K562 (cell line): ENCODE measurements around the gene SOS1. TPM values are rescaled to one million over a fixed set of nuclear protein-coding genes. Genes with fewer than 3 reads are reported as not detected.

Experiments used
- CREB3L1 ChIP-seq: fragments of 450-650 bp; IDR thresholded peaks from 2 replicates; pipeline ENCODE4 v1.6.1; 2014; ENCODE audit warnings: low read depth, mild to moderate bottlenecking, moderate library complexity, borderline replicate concordance
- CTCFL ChIP-seq: IDR thresholded peaks from 2 replicates; pipeline ENCODE4 v1.6.1; 2011; ENCODE audit warnings: borderline replicate concordance, low read depth, mild to moderate bottlenecking, moderate library complexity, low read length; ENCODE audit not compliant: insufficient read depth, poor library complexity, severe bottlenecking
- MAZ ChIP-seq, 2 experiments: fragments of 450-650 bp in 1 of 2; sonication (generic) in 1 of 2; formaldehyde crosslinking; IDR thresholded peaks in 1 of 2; conservative IDR thresholded peaks in 1 of 2; 2 replicates each; pipeline versions ENCODE4 v1.4.0 to v1.5.0; 2020; ENCODE audit warnings: mild to moderate bottlenecking in 1 of 2, missing genetic modification reagents in 1 of 2
- U2AF1 ChIP-seq: fragments of 200-400 bp; formaldehyde crosslinking; optimal IDR thresholded peaks from 2 replicates; pipeline ENCODE3; 2017; ENCODE audit warnings: mild to moderate bottlenecking, low read depth, low read length, moderate library complexity
- ZBTB8A ChIP-seq: fragments of 450-650 bp; IDR thresholded peaks from 2 replicates; pipeline ENCODE4 v1.6.1; 2018; ENCODE audit warnings: mild to moderate bottlenecking, moderate library complexity; ENCODE audit not compliant: partially characterized antibody
- ZFPM2 ChIP-seq: fragments of 250-450 bp; sonication (Bioruptor Pico); IDR thresholded peaks from 2 replicates; pipeline ENCODE4 v1.5.1; 2022; ENCODE audit warnings: mild to moderate bottlenecking
- ZFX ChIP-seq: sonication (generic); formaldehyde crosslinking; IDR thresholded peaks from 2 replicates; pipeline ENCODE4 v1.8.0; 2022; ENCODE audit warnings: mild to moderate bottlenecking, missing genetic modification reagents, moderate library complexity
- ZNF134 ChIP-seq: fragments of 250-450 bp; sonication (Bioruptor Pico); conservative IDR thresholded peaks from 2 replicates; pipeline ENCODE4 v1.4.0; 2020
- polyA plus RNA-seq, 8 experiments: library from polyadenylated mRNA; depleted of rRNA in 4 of 8; stranded (reverse) in 5 of 8; unstranded in 3 of 8; fragments of >200 nt; fragmentation: Nextera tagmentation in 2 of 8; fragmentation: Illumina TruSeq in 1 of 8; extraction: Ambion mirVana in 2 of 8; extraction: Trizol in 1 of 8; gene quantifications; 2 replicates each; pipeline versions ENCODE4 v1.2.1 to v1.2.3, GENCODE V29; 2011 to 2014; ENCODE audit warnings: inconsistent platforms in 1 of 8, missing spikeins in 1 of 8
- total RNA-seq, 7 experiments: library from RNA; depleted of rRNA in 6 of 7; stranded (reverse); fragments of >200 nt in 6 of 7; fragmentation: Illumina TruSeq in 2 of 7; extraction: Trizol in 2 of 7; gene quantifications; 2 replicates each; pipeline versions ENCODE4 v1.2.1 to v1.2.3, GENCODE V29; 2011 to 2021; ENCODE audit warnings: low replicate concordance in 1 of 7
- TF ChIP-seq, protein P1 (sequence below): fragments of 200-600 bp; sonication (generic); IDR thresholded peaks from one replicate; pipeline ENCODE4 v1.6.1; 2012; ENCODE audit warnings: mild to moderate bottlenecking, low read depth, low read length, inconsistent platforms

Gene SOS1
- total and polyA plus RNA-seq, 9 of the 15 experiments (the other 6 are each of a cell fraction or from before 2014, with no cell fraction given), result 2.5 to 27.1 (median 16.3) TPM

DNA sequence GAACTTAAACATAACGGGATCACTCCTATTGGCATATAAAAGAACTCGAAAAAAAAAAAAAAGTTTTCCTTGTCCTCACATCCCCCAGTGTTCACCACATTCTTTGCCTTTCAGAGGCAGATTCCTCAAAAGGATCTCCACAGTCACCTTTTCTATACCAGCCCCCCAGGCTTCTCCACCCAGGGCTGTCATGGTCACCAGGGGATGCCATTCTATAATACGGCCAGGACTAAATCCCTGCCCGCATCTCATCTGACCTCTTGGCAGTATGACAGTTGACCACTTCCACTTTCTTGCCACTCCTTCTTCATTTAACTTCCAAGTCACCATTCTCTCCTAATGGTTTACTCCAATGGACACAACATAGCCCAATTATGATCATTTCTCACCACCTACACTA, 29.3 kb downstream of the SOS1 start (continued):
- TF ChIP-seq, protein P1, sequence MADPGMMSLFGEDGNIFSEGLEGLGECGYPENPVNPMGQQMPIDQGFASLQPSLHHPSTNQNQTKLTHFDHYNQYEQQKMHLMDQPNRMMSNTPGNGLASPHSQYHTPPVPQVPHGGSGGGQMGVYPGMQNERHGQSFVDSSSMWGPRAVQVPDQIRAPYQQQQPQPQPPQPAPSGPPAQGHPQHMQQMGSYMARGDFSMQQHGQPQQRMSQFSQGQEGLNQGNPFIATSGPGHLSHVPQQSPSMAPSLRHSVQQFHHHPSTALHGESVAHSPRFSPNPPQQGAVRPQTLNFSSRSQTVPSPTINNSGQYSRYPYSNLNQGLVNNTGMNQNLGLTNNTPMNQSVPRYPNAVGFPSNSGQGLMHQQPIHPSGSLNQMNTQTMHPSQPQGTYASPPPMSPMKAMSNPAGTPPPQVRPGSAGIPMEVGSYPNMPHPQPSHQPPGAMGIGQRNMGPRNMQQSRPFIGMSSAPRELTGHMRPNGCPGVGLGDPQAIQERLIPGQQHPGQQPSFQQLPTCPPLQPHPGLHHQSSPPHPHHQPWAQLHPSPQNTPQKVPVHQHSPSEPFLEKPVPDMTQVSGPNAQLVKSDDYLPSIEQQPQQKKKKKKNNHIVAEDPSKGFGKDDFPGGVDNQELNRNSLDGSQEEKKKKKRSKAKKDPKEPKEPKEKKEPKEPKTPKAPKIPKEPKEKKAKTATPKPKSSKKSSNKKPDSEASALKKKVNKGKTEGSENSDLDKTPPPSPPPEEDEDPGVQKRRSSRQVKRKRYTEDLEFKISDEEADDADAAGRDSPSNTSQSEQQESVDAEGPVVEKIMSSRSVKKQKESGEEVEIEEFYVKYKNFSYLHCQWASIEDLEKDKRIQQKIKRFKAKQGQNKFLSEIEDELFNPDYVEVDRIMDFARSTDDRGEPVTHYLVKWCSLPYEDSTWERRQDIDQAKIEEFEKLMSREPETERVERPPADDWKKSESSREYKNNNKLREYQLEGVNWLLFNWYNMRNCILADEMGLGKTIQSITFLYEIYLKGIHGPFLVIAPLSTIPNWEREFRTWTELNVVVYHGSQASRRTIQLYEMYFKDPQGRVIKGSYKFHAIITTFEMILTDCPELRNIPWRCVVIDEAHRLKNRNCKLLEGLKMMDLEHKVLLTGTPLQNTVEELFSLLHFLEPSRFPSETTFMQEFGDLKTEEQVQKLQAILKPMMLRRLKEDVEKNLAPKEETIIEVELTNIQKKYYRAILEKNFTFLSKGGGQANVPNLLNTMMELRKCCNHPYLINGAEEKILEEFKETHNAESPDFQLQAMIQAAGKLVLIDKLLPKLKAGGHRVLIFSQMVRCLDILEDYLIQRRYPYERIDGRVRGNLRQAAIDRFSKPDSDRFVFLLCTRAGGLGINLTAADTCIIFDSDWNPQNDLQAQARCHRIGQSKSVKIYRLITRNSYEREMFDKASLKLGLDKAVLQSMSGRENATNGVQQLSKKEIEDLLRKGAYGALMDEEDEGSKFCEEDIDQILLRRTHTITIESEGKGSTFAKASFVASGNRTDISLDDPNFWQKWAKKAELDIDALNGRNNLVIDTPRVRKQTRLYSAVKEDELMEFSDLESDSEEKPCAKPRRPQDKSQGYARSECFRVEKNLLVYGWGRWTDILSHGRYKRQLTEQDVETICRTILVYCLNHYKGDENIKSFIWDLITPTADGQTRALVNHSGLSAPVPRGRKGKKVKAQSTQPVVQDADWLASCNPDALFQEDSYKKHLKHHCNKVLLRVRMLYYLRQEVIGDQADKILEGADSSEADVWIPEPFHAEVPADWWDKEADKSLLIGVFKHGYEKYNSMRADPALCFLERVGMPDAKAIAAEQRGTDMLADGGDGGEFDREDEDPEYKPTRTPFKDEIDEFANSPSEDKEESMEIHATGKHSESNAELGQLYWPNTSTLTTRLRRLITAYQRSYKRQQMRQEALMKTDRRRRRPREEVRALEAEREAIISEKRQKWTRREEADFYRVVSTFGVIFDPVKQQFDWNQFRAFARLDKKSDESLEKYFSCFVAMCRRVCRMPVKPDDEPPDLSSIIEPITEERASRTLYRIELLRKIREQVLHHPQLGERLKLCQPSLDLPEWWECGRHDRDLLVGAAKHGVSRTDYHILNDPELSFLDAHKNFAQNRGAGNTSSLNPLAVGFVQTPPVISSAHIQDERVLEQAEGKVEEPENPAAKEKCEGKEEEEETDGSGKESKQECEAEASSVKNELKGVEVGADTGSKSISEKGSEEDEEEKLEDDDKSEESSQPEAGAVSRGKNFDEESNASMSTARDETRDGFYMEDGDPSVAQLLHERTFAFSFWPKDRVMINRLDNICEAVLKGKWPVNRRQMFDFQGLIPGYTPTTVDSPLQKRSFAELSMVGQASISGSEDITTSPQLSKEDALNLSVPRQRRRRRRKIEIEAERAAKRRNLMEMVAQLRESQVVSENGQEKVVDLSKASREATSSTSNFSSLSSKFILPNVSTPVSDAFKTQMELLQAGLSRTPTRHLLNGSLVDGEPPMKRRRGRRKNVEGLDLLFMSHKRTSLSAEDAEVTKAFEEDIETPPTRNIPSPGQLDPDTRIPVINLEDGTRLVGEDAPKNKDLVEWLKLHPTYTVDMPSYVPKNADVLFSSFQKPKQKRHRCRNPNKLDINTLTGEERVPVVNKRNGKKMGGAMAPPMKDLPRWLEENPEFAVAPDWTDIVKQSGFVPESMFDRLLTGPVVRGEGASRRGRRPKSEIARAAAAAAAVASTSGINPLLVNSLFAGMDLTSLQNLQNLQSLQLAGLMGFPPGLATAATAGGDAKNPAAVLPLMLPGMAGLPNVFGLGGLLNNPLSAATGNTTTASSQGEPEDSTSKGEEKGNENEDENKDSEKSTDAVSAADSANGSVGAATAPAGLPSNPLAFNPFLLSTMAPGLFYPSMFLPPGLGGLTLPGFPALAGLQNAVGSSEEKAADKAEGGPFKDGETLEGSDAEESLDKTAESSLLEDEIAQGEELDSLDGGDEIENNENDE, result no peak
- TF ChIP-seq MAZ (CRISPR knock-in tag; conservative IDR thresholded peaks at IDR 0.05 in 1 of 2, IDR thresholded peaks at IDR 0.05 in 1 of 2) (no peak), ZNF134 (CRISPR knock-in tag) (no peak), ZFPM2 (no peak), CTCFL (no peak), CREB3L1 (no peak), U2AF1 (no peak), ZFX (CRISPR knock-in tag) (no peak), ZBTB8A (no peak)
